Lower lobe of right lung (tissue), 2 donors: ENCODE results near the gene CEP290. TPM values are rescaled to one million over a fixed set of nuclear protein-coding genes. Genes with fewer than 3 reads are reported as not detected.

Source experiments
- ATAC-seq, 2 donors: fragments of 200-7000 bp; cut with Tn5 transposase; one replicate each; pipeline ENCODE4 v1.9.1; 2020 to 2022; ENCODE audit warnings: mild to moderate bottlenecking in 2 of 2, moderate library complexity in 2 of 2
- DNase-seq: peaks from one replicate; pipeline ENCODE4 v3.0.0-alpha.2; 2020
- H3K27ac ChIP-seq: fragments of 200-600 bp; one replicate; pipeline ENCODE4 v1.8.0; 2022
- H3K27me3 ChIP-seq: fragments of 200-600 bp; one replicate; pipeline ENCODE4 v1.8.0; 2022; ENCODE audit warnings: low read depth
- H3K36me3 ChIP-seq: fragments of 200-600 bp; one replicate; pipeline ENCODE4 v1.8.0; 2022; ENCODE audit warnings: mild to moderate bottlenecking
- H3K4me1 ChIP-seq: fragments of 200-600 bp; one replicate; pipeline ENCODE4 v1.8.0; 2022
- H3K4me3 ChIP-seq: fragments of 200-600 bp; one replicate; pipeline ENCODE4 v1.8.0; 2022; ENCODE audit warnings: mild to moderate bottlenecking
- H3K9me3 ChIP-seq: fragments of 200-600 bp; one replicate; pipeline ENCODE4 v1.8.0; 2022
- intact Hi-C: fragments of 100-400 bp; cut with DNase I; formaldehyde crosslinking; loops from one replicate; pipeline ENCODE4 v1.11.0; 2022
- total RNA-seq: library from RNA; stranded (reverse); fragmentation: NEBNext Ultra II Directional; extraction: Animal tissue kit (Norgen Biotek cat#: 25700); gene quantifications from one replicate; pipeline ENCODE4 v1.2.1, GENCODE V29; 2021
- TF ChIP-seq, protein P1 (sequence below): fragments of 200-600 bp; IDR thresholded peaks from one replicate; pipeline ENCODE4 v1.8.0; 2022; ENCODE audit warnings: antibody characterized with exemption, mild to moderate bottlenecking
- donor health status: DM: no; HTN: yes; CAD: no; lungs with severe emphysema.

CEP290 gene
- total RNA-seq, 1 donor from 2014 or later, result 11.6 TPM

DNA sequence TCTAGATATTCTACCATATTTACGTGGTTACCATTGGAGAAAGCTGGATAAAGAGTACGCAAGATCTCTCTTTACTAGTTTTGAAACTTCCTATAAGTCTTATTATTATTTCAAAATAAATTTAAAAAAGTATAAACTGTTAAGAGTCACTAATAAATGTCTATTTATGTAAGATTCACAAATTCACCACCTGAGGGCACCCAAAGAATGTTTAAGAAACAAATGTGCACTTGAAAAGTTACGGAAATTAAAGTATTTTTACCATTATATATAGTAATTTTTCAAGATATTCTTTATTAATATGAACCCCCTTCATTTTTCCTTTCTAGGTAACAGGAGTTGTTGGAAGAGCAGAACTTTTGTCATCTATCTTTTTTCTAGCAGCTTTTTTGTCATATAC, 12.1 kb upstream of the CEP290 start:
- no peak for ATAC-seq

DNA sequence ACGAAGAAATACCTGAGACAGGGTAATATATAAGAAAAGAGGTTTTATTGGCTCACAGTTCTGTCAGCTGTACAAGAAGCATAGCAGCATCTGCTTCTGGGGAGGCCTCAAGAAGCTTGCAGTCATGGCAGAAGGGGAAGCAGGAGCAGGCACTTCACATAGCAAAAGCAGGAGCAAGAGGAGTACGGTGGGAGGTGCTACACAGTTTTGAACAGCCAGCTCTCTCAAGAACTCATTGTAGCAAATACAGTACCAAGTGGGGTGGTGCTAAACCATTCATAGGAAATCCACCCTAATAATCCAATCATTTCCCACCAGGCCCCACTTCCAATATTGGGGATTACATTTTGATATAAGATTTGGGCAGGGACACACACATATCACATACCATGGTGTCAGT, 8.2 kb upstream of the CEP290 start:
- Histone ChIP-seq H3K27ac (no peak overlapping the region), H3K27me3 (no peaks in the 10 kb centered on the region), H3K4me1 (no peaks in the 10 kb centered on the region), H3K4me3 (no peak overlapping the region), H3K36me3 (peaks cover 6% of the 10 kb centered on the region), H3K9me3 (no peaks in the 10 kb centered on the region)
- intact Hi-C loops, result no loop called here
- ATAC-seq (no peak), DNase-seq (no peak)
- TF ChIP-seq, protein P1, sequence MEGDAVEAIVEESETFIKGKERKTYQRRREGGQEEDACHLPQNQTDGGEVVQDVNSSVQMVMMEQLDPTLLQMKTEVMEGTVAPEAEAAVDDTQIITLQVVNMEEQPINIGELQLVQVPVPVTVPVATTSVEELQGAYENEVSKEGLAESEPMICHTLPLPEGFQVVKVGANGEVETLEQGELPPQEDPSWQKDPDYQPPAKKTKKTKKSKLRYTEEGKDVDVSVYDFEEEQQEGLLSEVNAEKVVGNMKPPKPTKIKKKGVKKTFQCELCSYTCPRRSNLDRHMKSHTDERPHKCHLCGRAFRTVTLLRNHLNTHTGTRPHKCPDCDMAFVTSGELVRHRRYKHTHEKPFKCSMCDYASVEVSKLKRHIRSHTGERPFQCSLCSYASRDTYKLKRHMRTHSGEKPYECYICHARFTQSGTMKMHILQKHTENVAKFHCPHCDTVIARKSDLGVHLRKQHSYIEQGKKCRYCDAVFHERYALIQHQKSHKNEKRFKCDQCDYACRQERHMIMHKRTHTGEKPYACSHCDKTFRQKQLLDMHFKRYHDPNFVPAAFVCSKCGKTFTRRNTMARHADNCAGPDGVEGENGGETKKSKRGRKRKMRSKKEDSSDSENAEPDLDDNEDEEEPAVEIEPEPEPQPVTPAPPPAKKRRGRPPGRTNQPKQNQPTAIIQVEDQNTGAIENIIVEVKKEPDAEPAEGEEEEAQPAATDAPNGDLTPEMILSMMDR, result no peak

More for the DNA sequence above, 12.1 kb upstream of the CEP290 start:
- TF ChIP-seq, protein P1, result peak; percentile 19
- Histone ChIP-seq H3K27ac (no peak overlapping the region), H3K4me1 (no peaks in the 10 kb centered on the region), H3K4me3 (no peak overlapping the region), H3K27me3 (no peaks in the 10 kb centered on the region), H3K9me3 (no peaks in the 10 kb centered on the region), H3K36me3 (peaks cover 3% of the 10 kb centered on the region)
- intact Hi-C loops, result no loop called here
- no peak for DNase-seq

- no peaks in the 10 kb centered on the region for H3K27me3 ChIP-seq
- TF ChIP-seq, protein P1, result no peak
- DNase-seq (no peak), ATAC-seq (no peak)
- H3K4me3 ChIP-seq, result no peak overlapping the region
- peaks cover 3% of the 10 kb centered on the region for H3K36me3 ChIP-seq
- no peak overlapping the region for H3K27ac ChIP-seq
- intact Hi-C loops, result no loop called here
- H3K4me1 ChIP-seq, result peaks cover 18% of the 10 kb centered on the region
- H3K9me3 ChIP-seq, result no peaks in the 10 kb centered on the region
These were observed 3.9 kb upstream of the CEP290 start for GRCh38 chr12:88145567-88146505.

DNA sequence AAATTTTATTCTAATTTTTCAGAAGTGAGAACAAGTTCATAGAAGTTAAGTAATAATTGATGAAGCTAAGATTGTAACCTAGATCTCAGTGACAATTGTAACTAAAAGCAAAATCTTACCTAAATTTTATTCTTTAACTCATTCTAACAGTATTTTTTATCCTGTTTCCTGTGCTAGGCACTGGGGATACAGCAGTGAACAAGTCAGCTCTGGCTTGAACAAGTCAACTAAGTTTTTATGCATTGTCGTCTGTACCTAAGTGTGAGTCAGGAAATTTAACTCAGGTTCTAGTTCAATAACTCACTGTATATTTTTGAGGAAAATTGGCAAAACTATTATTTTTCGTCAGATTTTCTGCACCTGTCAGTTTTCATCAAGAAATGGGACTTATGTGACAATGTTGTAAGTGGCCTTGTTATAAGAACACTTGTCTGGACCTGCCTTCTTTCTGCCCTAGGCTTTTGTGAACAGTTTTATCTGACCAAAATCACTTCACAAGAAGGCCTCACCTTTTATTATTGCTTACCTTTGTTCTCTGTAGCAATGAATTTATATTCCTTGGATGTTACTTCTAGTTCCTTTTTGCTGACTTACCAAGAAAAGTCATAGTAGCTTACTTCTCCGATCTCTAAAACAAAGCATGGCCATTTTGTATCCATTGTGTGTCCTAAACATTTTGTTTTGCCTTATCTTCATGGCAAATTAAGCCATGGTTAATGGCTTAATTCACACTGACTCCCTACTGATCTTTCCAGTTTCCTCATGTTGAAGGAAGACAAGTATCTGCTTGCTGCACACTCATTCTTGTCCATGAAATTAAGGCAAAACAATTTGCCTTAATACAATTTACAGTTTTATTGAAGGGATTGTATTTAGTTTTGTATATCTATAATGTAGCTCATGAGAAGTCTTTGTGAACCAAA, 2.9 kb upstream of the CEP290 start:
- ATAC-seq (no peak), DNase-seq (no peak)
- Histone ChIP-seq H3K4me1 (peaks cover 18% of the 10 kb centered on the region), H3K36me3 (peaks cover 3% of the 10 kb centered on the region), H3K9me3 (no peaks in the 10 kb centered on the region), H3K27ac (no peak overlapping the region), H3K27me3 (no peaks in the 10 kb centered on the region), H3K4me3 (no peak overlapping the region)
- TF ChIP-seq, protein P1, result no peak
- intact Hi-C loops, result no loop called here

- Histone ChIP-seq H3K9me3 (no peaks in the 10 kb centered on the region), H3K4me3 (no peak overlapping the region), H3K27me3 (no peaks in the 10 kb centered on the region), H3K27ac (no peak overlapping the region), H3K4me1 (peaks cover 18% of the 10 kb centered on the region), H3K36me3 (peaks cover 3% of the 10 kb centered on the region)
- intact Hi-C loops, result no loop called here
- DNase-seq, result no peak
- ATAC-seq, result no peak
- TF ChIP-seq, protein P1, result no peak
These were observed 2.1 kb upstream of the CEP290 start for GRCh38 chr12:88144037-88144436.
